Keratinocyte (primary cell): Measurements from ENCODE around the gene TAX1BP3.

Source experiments
- CTCF ChIP-seq, 3 experiments: IDR thresholded peaks in 1 of 3; conservative IDR thresholded peaks in 1 of 3; optimal IDR thresholded peaks in 1 of 3; 2 replicates in 2 of 3; 3 replicates in 1 of 3; pipeline versions ENCODE3 to v1.5.1; 2011; ENCODE audit warnings: low read length in 3 of 3, mild to moderate bottlenecking in 3 of 3, moderate library complexity in 2 of 3, control low read depth in 1 of 3, inconsistent platforms in 1 of 3; ENCODE audit not compliant: insufficient read depth in 2 of 3; ENCODE audit errors: extremely low read depth in 1 of 3
- EZH2 ChIP-seq: IDR thresholded peaks from one replicate; pipeline ENCODE4 v1.6.1; 2012; ENCODE audit warnings: inconsistent platforms, mild to moderate bottlenecking, low read length, moderate library complexity

GRCh38 chr17:3699951-3700350 lies 31.6 kb upstream of the TAX1BP3 start:
- TF ChIP-seq CTCF (optimal IDR thresholded peaks at IDR 0.05 in 1 of 3, IDR thresholded peaks at IDR 0.05 in 1 of 3, conservative IDR thresholded peaks at IDR 0.05 in 1 of 3; ENCODE audit: extremely low read depth in 1 of 3, insufficient read depth in 2 of 3, low read length in 3 of 3) = no peak
- TF ChIP-seq EZH2 = no peak
